Pons (tissue), 1 donor: Measurements from ENCODE around the gene RPS6KA1.
"Not testable (repeated sequence)": the region's sequence is repeated elsewhere in the genome, so short reads cannot be mapped to it uniquely, and the experiment has no call there.

Experiments
- DNase-seq: peaks from one replicate; pipeline ENCODE4 v3.0.0-alpha.2; 2016; ENCODE audit warnings: low spot score

The RPS6KA1 gene

DNA sequence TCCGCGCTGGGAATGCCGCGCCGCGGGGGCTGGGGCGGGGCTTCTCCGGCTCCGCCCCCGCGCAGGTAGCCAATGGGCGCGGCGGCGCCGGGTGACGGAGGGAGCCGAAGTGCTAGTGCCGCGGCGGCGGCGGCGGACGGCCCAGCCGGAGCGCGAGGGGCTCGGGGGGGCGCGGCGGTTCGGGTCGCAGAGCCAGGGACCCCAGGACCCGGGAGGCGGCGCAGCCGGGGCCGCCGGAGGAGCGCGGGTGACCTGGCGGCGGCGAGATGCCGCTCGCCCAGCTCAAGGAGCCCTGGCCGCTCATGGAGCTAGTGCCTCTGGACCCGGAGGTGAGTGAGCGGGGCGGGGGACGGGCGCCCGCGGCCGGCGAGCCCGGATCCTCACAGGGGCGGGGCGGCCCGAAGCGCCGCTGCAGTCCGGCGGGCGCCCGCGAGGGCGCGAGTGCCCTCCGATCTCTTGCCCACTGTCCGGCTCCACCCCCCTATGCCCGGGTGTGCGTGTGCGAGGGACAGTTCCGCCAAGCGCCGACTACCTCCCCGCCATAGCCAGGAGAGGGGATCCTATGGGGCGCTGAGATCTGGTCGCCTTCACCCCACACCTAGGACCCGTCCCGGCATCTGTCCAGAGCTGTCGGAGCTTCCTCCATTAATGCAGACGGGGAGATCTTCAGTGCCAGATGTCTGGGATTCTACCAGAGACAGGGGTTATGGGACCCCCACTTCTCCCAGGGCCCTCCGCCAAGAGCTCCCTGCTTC is at the start of gene RPS6KA1:
Gene RPS6KA1, plus strand, starts transcription at position 107 of the 755 bp plus-strand sequence. Its CDS starts 160 bp downstream, at position 267.
- DNase-seq = no peak

DNA sequence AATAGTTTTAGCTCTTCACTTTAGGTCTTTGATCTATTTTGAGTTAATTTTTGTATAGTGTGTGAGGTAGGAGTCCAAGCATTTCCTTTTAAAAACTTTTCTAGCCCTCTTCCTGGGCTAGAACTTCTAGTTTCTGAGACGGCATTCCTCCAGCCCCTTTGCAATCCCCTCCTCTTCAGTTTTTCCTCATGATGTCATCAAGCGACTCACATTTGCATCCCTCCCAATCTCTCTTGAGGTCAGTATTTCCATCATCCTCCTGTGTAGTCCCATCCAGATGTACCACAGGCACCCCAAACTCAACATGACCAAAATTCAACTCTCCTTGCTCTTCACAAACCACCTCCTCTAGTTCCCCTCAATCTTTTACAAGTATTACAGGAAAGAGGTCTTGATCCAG is 46.6 kb upstream of the RPS6KA1 start:
- no peak for DNase-seq

DNA sequence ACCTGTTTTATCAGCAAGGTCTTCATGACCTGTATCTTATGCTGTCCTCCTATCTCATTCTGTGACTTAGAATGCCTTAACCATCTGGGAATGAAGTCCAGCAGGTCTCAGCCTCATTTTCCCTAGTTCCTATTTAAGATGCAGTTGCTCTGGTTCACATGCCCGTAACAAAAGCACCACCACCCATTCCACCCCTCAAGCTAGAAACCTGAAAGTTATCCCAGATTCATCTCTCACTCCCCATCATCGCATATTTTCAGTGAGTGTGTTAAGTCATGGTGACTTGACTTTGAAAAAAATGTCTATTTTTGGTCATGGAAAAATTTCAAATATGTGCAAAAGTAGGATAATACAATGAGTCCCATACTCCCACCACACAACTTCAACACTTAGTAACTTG is 45.6 kb upstream of the RPS6KA1 start:
- DNase-seq = no peak

DNA sequence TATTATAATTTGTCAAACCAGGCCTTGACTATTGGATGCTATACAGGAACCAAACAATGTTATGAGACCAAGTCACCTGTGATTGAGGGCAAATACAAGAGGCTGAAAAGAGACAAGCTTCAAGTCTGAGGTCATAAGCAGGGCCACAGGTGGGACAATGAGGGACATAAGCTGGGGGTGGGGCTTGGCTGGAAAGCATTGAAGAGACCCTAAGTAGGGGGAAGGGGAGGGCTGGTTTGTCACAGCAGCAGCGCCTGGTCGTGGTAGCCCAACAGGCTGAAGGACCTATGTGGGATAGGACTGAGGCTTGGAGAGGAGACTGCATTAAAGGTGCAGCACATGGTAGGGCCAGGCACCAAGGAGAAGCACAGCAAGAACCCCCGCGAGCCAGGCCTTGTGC is 39.4 kb upstream of the RPS6KA1 start:
- DNase-seq = no peak

DNA sequence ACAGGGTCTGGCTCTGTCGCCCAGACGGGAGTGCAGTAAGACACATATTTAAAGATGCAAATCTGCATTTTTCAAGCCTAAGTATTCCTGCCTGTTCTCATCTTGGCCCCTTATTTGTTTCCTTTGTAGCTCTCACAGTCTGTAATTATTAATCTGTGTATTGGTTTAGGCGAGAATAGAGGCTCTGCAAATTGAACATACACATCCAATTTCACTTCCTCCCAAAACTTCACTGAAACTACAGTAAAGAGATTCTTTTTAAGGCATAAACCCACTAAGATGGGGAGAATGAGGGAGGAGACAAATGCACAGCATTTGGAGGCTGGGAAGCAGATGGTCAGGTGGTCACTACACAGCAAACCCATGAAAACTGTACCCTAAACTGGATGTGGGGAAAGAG is 36.3 kb upstream of the RPS6KA1 start:
- DNase-seq = no peak

DNA sequence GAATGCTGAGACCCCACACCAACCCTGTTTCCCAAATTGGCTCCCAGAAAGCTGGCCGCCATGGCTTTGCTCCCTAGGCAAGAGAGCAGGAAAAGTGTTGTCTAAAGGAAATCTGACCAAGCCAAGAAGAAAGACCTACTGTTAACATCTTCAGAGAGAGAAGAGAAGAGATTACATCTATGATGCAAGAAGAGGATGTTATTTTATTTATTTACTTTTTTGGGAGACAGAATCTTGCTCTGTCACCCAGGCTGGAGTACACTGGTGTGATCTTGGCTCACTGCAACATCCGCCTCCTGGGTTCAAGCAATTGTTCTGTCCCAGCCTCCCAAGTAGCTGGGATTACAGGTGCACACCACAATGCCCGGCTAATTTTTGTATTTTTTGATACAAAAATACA is 35.6 kb upstream of the RPS6KA1 start:
- no peak for DNase-seq

DNA sequence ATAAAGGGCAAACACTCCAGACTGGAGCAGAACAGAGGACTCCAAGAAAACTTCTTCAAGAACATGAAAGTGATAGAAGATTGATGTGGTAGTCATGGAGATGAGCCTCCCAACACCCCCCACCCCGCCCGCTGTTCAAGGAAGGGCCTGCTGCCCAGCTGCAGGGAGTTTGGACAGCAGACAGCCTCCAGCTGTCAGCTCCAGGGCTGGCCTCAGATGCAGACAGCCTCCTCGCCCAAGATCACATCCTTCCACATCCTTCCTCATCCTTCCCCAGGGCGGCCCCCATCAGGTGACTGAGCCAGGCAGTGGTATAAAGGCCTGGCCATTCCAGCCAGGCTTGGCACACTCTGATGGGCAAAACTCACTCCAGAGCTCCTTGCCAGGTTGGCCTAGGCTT is 32.7 kb upstream of the RPS6KA1 start:
- no peak for DNase-seq

DNA sequence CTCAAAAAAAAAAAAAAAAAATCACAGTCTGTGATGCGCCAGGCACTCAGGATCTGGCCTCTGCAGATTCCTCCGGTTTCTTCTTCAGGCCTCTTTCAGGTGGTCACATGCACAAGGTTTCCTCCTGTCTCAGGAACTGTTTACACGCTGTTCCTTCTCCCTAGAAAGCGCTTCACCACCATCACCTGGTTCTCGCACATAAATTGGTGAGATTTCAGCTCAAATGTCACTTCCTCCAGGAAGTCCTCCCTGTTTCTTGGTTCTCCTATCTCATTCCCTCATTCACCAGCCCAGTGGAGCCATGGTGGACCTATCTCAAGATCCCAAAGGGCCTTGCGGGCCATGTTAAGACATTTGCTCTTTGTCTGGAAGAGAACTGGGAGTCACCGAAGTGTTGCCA is 30.7 kb upstream of the RPS6KA1 start:
- DNase-seq = no peak

DNA sequence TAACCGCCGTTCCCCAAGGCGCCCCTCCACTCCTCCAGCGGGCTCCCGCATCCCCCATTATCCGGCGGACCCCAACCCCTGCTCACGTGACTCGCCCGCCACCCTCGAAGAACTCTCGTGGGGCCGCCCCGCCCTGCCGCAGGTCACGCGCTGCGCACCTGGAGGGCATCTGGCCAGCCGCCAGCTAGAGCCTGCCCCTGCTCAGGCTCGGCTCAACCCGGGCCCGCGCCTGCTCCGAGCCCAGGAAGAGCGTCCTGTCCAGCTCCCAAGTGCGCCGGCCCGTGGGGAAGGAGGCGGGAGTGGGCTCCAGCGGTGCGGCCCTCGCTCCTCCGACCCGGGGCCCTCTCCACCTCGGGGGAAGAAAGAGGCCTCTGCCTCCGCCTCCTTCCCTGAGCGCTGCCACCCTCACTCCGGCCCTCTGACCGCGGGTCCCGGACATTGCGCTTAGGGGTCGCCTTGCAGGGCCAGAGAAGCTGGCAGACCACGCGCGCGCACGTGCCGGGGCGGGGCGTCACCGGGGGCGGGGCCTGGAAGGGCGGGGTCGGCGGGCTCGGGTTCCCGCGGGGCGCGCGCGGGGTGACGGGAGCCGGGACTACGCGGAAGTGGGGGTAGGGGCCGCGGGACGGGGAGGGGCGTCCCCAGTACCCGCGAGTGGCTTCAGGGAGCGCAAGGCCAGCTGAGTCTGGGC is 28.9 kb upstream of the RPS6KA1 start:
- DNase-seq = no peak

DNA sequence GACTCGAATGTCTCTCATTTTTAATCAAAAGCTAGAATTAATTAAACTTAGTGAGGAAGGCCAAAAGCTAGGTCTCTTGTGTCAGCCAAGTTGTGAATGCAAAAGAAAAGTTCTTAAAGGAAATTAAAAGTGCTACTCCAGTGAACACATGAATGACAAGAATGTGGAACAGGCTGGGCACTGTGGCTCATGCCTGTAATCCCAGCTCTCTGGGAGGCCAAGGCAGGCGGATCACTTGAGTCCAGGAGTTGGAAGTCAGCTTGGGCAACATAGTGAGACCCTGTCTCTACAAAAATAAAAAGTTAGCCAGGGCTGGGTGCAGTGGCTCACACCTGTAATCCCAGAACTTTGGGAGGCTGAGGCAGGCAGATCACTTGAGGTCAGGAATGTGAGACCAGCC is 18.9 kb upstream of the RPS6KA1 start:
- DNase-seq = not testable (repeated sequence)

DNA sequence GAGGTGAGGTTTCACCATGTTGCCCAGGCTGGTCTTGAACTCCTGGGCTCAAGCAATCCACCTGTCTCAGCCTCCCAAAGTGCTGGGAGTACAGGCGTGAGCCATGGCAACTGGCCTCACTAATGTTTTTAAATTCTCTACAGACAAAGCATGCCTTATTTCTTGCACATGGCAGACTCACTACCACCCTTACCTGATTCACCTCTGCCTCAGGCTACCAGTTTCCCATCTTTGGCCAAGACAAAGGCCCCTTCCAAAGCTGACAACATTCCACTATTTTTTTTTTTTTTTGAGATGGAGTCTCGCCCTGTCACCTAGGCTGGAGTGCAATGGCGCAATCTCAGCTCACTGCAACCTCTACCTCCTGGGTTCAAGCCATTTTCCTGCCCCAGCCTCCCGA is 13.7 kb upstream of the RPS6KA1 start:
- DNase-seq = not testable (repeated sequence)

DNA sequence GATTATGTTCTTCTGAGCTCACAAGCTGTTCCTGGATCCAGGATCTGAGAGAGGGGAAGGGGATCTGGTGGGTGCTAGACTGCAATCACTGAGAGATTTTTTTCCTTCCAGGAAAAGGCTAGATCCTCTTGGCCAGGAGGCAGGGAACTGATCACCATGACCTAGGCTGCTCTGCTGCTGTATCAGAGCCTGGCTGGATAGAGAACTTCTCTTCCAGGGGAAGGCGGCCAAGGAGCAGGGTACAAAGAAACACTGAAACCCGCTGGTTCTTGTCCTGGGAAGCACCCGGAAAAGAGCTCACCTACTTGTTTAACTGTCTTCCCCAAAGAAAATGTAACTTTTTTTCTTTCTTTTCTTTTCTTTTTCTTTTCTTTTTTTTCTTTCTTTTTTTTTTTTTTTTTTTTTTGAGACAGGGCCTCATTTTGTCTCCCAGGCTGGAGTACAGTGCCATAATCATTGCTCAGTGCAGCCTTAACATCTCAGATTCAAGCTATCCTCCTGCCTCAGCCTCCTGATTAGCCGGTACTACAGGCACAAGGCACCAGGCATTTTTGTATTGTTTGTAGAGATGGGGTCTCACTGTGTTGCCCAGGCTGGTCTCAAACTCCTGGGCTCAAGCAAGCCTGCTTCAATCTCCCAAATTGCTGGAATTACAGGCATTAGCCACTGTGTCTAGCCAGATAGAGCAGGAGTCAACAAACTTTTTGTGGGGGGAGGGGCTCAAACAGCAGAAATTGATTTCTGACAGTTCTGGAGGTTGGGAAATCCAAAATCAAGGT is 12.4 kb upstream of the RPS6KA1 start:
- no peak for DNase-seq

DNA sequence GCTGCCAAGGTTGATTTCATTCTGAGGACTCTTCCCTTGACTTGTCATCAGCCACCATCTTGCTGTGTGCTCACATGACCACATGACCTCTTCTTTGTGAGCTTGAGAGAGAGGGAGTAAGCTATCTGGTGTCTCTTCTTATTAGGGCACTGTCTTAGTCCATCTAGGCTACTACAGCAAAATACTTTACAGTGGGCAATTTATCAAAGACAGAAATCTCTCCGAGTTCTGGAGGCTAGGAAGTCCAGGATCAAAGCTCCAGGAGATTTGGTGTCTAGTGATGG is 11.9 kb upstream of the RPS6KA1 start:
- DNase-seq = no peak

DNA sequence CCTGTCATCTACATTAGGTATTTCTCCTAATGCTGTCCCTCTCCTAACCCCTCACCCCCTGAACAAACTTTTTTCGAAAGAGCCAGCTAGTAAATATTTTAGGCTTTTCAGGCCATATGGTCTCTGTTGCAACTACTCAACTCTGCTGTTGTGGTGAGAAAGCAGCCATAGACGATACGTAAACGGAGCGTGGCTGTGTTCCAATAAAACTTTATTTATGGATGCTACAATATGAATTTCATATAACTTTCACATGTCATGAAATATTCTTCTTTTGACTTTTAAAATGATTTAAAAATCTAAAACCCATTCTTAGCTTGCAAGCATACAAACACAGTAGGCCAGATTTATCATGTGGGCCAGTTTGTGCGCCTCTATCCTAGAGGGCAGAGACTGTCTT is 11.2 kb upstream of the RPS6KA1 start:
- DNase-seq = no peak

DNA sequence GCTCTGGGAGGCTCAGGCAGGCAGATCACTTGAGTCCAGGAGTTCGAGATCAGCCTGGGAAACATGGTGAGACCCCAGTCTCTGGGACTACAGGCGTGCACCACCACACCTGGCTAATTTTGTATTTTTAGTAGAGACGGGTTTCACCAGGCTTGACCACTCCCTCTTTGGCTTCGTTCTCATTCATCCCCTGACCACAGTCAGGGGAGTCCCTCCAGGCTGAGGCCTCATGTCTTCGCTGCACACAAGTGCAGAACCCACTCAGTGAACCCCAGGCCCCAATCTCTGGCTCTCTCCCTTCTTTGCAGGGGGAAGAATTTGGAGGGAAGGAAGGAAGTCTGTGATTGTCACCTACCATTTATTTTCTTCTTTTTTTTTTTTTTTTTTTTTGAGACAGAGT is 9.2 kb upstream of the RPS6KA1 start:
- no peak for DNase-seq

DNA sequence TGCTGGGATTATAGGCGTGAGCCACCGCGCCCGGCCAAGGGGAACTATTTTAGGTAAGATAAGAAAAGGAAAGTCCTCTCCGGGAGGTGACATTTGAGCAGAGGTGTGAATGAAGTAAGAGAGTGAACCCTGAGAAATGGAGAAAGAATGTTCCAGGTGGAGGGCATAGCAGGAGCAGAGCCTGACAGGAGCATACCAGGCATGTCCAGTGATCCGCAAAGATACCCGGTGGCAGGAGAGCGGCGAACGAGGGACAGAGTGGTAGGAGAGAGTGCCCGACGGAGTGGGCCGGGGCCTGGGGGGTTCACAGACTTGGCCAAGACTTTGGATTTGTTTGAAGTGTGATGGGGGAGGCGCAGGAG is 7.9 kb upstream of the RPS6KA1 start:
- DNase-seq = no peak

DNA sequence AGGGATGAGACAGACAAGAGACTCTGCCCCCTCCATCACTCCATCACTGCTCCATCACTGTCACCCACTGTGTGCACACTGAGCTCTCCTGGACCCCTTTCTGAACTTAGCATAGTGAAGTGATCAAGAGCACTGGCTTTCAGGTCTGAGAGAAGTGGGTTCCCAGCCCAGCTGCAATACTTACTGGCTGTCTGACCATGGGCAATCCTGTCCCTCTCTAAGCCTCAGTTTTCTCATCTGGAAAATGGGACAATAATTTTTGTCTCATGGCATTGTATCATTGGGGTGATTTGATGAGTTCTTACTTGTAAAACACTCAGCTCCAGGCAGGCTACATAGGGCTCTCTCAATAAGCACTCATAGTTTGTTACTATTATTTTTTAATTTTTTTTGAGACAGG is 7.5 kb upstream of the RPS6KA1 start:
- DNase-seq = no peak

DNA sequence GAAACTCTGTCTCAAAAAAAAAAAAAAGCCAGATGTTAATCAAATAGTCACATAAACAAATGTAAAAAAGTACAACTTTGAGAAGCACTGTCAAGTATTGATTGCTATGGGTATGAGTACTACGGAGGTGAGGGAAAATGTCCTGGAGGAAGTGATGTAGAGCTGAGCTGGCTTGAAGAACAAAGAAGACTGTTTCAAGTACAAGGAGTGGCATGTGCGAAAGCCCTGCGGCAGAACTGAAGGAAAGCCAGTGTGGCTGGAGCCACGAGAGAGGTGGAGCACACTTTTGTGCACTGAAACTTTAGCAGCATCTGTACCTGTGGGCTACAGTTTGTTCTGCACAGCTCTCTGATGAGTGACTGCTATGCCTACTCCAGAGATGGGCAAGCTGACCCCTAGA is 5.4 kb upstream of the RPS6KA1 start:
- DNase-seq = no peak

DNA sequence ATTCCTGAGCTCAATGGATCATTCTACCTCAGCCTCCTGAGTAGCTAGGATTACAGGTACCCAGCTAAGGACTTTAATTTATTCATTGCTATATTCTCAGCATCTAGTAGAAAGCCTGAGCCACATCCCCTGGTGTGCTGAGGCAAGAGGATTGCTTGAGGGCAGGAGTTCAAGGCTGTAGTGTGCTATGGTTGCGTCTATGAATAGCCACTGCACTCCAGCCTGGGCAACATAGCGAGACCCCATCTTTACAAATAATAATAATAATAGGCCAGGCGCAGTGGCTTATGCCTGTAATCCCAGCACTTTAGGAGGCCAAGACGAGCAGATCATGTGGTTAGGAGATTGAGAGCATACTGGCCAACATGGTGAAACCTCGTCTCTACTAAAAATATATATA is 3.3 kb upstream of the RPS6KA1 start:
- DNase-seq = no peak

DNA sequence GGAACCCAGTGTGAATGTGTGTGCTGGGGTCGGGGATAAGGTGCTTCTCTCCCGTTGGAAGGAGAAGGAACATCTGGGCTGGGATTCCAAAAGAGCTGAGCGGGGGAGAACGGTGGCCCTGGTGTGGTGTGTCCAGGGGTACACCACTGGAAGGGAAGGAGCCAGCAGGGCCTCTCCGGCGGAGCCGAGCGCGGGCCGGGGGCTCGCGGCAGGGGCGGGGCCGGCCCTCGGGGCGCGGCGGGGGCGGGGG is 231 bp upstream of the RPS6KA1 start:
- no peak for DNase-seq

DNA sequence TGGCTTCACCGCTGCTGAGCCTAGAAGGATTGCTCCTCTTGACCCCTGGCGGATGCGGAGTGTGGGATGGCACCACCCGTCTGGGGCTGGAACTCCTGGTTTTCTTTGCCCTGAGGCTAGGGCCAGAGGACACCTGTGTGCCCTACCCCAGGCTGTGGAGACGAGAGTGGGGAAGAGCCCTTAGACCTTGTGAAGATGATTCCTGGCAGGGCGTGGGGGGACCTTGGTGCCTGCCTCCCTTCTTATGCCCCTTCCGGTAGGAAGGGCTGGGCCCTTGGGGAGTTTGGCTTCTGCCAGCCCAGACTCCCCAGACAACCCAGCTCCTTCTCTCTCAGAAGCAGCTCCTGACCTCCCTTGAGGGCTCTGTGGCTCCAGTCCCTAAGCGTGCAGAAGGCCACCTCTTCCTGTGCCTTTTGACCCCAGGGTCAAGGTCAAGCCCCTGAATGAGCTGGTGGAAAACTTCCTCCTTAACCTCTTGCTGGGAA is 891 bp downstream of the RPS6KA1 start:
- no peak for DNase-seq

DNA sequence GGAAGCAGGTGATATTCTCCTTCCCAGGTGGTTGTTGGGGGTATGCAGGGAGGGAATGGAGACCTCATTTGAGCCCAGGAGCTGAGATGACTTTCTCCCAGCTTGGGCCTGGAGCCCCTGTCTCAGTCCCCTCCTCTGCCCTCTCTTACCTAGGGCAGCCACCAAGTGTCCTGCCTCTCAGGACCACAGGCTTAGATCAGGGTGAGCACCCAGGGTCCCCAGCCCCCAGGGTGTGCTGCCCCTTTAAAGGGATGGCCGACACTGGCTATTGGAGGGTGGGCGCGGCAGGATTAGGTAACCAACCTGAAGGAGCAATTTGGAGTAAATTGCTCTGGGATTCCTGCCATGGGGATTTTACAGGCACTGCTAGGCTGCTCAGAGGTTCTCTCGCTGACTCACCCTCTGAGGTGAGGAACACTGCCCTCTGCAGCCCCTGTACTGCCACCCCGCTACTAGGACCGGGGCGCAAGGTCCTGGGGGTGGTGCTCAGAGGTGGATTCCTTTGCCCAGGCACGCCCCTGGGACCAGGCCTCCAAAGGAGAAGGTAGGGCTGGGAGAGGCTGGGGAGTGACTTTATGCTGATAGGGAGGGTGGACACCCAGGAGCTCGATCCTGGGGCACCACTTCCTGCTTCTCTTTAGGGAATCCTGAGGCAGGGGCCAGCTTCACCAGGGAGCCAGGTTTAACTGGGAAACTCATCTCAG is 1.5 kb downstream of the RPS6KA1 start:
- no peak for DNase-seq

DNA sequence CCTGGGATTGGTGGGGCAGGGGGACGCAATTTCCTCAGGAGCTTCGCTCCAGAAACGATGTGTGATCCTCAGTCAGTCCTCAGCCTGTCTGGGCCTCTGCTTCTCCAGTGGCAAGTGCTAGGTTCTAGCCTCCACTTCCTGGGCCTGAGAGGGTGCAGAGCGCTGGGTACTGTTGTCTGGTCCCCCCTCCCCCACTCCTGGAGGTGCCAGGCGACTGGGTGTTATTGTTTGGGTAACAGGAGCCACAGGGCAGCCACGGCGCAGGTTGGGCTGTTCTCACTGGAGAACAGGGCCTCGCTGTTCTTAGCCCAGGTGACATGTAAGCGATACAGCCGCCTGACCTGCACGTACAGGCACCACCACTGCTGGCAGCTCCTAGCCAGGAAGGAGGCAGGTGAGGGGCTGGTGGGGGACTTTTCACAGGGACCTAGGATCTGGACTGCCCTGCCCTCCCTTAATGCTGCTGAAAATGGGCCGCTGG is 2.1 kb downstream of the RPS6KA1 start:
- DNase-seq = no peak
